Liver (tissue), 9 donors: ENCODE measurements around the gene LDLRAD4. TPM values are rescaled to one million over a fixed set of nuclear protein-coding genes. Genes with fewer than 3 reads are reported as not detected.

Experiments
- DNase-seq: peaks from one replicate; pipeline ENCODE4 v3.0.0-alpha.2; 2017; ENCODE audit warnings: low spot score
- H3K27ac ChIP-seq, 2 donors: one replicate each; pipeline ENCODE4 v1.7.0; 2013; ENCODE audit warnings: inconsistent platforms in 2 of 2, low read length in 2 of 2, control low read depth in 1 of 2, low read depth in 1 of 2, mild to moderate bottlenecking in 1 of 2
- H3K27me3 ChIP-seq, 4 donors: one replicate each; pipeline versions ENCODE4 v1.6.1 to v1.7.0; 2013; ENCODE audit warnings: low read length in 3 of 4, inconsistent platforms in 1 of 4, mild to moderate bottlenecking in 1 of 4, moderate library complexity in 1 of 4; ENCODE audit not compliant: control insufficient read depth in 4 of 4, insufficient read depth in 4 of 4
- H3K36me3 ChIP-seq, 4 donors: one replicate each; pipeline versions ENCODE4 v1.6.1 to v1.7.0; 2013; ENCODE audit warnings: low read length in 3 of 4, mild to moderate bottlenecking in 3 of 4, low read depth in 1 of 4, moderate library complexity in 1 of 4; ENCODE audit not compliant: control insufficient read depth in 4 of 4, insufficient read depth in 3 of 4
- H3K4me1 ChIP-seq, 4 donors: one replicate each; pipeline versions ENCODE4 v1.6.1 to v1.7.0; 2013; ENCODE audit warnings: low read length in 3 of 4, mild to moderate bottlenecking in 3 of 4, moderate library complexity in 1 of 4; ENCODE audit not compliant: control insufficient read depth in 4 of 4, insufficient read depth in 4 of 4
- H3K4me3 ChIP-seq, 3 donors: one replicate each; pipeline versions ENCODE4 v1.6.1 to v1.7.0; 2013; ENCODE audit warnings: low read length in 3 of 3, control low read depth in 1 of 3, low read depth in 1 of 3, mild to moderate bottlenecking in 1 of 3
- H3K9ac ChIP-seq, 2 donors: one replicate each; pipeline ENCODE4 v1.7.0; 2013; ENCODE audit warnings: low read length in 2 of 2, mild to moderate bottlenecking in 2 of 2, moderate library complexity in 2 of 2, control low read depth in 1 of 2, low read depth in 1 of 2
- H3K9me3 ChIP-seq, 4 donors: one replicate each; pipeline versions ENCODE4 v1.6.1 to v1.7.0; 2013; ENCODE audit warnings: low read length in 3 of 4; ENCODE audit not compliant: control insufficient read depth in 4 of 4
- EGR1 ChIP-seq, 2 donors: IDR thresholded peaks; 2 replicates each; pipeline ENCODE4 v1.6.1; 2016 to 2018; ENCODE audit warnings: antibody characterized with exemption in 2 of 2, low read depth in 2 of 2
- FOXA1 ChIP-seq: IDR thresholded peaks from 2 replicates; pipeline ENCODE4 v1.6.1; 2016; ENCODE audit warnings: antibody characterized with exemption
- FOXA2 ChIP-seq: IDR thresholded peaks from 2 replicates; pipeline ENCODE4 v1.6.1; 2016; ENCODE audit warnings: antibody characterized with exemption
- GABPA ChIP-seq, 2 donors: IDR thresholded peaks in 1 of 2; conservative IDR thresholded peaks in 1 of 2; 2 replicates each; pipeline ENCODE4 v1.6.1; 2016; ENCODE audit warnings: antibody characterized with exemption in 2 of 2, mild to moderate bottlenecking in 1 of 2, moderate library complexity in 1 of 2
- JUND ChIP-seq, 2 donors: IDR thresholded peaks; 2 replicates each; pipeline ENCODE4 v1.6.1; 2016; ENCODE audit warnings: antibody characterized with exemption in 2 of 2
- REST ChIP-seq: IDR thresholded peaks from 2 replicates; pipeline ENCODE4 v1.6.1; 2016; ENCODE audit warnings: antibody characterized with exemption, mild to moderate bottlenecking
- RXRA ChIP-seq, 2 donors: IDR thresholded peaks; 2 replicates each; pipeline ENCODE4 v1.6.1; 2017 to 2018; ENCODE audit warnings: antibody characterized with exemption in 2 of 2, mild to moderate bottlenecking in 1 of 2
- SP1 ChIP-seq: IDR thresholded peaks from 2 replicates; pipeline ENCODE4 v1.6.1; 2018; ENCODE audit warnings: antibody characterized with exemption, mild to moderate bottlenecking
- ZBTB33 ChIP-seq: IDR thresholded peaks from 2 replicates; pipeline ENCODE4 v1.6.1; 2016; ENCODE audit warnings: antibody characterized with exemption
- WGBS: extraction: QIAGEN DNeasy Blood & Tissue Kit; methylation state at CpG from one replicate; pipeline ENCODE4 v1.1.7; 2013; 5-methylcytosine and 5-hydroxymethylcytosine counted together
- polyA plus RNA-seq, 2 donors: library from polyadenylated mRNA; stranded (reverse) in 1 of 2; unstranded in 1 of 2; fragments of 200-250 nt in 1 of 2; fragments of >200 nt in 1 of 2; fragmentation: Nextera tagmentation in 1 of 2; extraction: Ambion mirVana in 1 of 2; gene quantifications; one replicate each; pipeline versions ENCODE4 v1.2.1 to v1.2.3, GENCODE V29; 2013 to 2015
- total RNA-seq, 2 donors: library from RNA; depleted of rRNA; stranded (reverse); fragments of >200 nt; gene quantifications; one replicate each; pipeline ENCODE4 v1.2.3, GENCODE V29; 2014
- TF ChIP-seq, protein P1 (sequence below): IDR thresholded peaks from 2 replicates; pipeline ENCODE4 v1.6.1; 2016; ENCODE audit warnings: antibody characterized with exemption
- donor health status: healthy.
- donor health status: healthy.
- donor health status: healthy.
- donor health status: healthy.
- donor health status: healthy.

LDLRAD4 gene
- total and polyA plus RNA-seq, 4 donors: 4.8 to 41.7 (median 12.7) TPM

DNA sequence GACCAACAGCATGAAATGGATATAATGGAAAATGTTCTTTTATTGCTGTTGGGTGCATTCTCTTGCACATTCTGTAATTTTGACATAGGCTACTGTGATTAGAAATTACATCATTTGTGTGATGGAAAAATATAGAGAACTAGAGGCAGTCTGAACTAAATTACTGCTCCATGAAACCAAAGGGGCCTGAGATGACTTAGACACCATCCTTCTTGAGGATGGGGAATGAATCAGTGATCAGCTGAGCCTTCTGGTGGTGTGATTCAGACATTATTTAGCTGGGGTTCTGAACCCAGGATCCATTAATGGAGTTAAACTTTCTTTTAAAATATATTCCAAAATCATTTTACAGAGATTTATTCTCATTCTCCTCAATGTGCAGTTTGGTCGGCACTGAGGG is 135.8 kb downstream of the LDLRAD4 start:
- TF ChIP-seq, protein P1, sequence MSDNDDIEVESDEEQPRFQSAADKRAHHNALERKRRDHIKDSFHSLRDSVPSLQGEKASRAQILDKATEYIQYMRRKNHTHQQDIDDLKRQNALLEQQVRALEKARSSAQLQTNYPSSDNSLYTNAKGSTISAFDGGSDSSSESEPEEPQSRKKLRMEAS: no peak
- TF ChIP-seq ZBTB33: no peak
- no peak for TF ChIP-seq RXRA (IDR thresholded peaks at IDR 0.05)
- TF ChIP-seq GABPA (IDR thresholded peaks at IDR 0.05 in 1 of 2, conservative IDR thresholded peaks at IDR 0.05 in 1 of 2): no peak
- no peak for TF ChIP-seq FOXA2
- no peak for TF ChIP-seq SP1
- TF ChIP-seq EGR1 (IDR thresholded peaks at IDR 0.05; ENCODE audit: low read depth in 2 of 2): no peak
- no peak overlapping the region for H3K27ac ChIP-seq
- peaks cover 0 to 5% (median 4%) of the 10 kb centered on the region in 4 donors for H3K4me1 ChIP-seq
- H3K4me3 ChIP-seq: no peak overlapping the region
- H3K27me3 ChIP-seq: no peaks in the 10 kb centered on the region
- 99% methylated on average over 1 of the region's 1 CpG for WGBS
- no peak overlapping the region for H3K9ac ChIP-seq
- no peaks in the 10 kb centered on the region for H3K36me3 ChIP-seq
- H3K9me3 ChIP-seq: no peaks in the 10 kb centered on the region
- DNase-seq: no peak

- no peak overlapping the region for H3K4me3 ChIP-seq
- H3K9me3 ChIP-seq: no peaks in the 10 kb centered on the region
- no peaks in the 10 kb centered on the region for H3K36me3 ChIP-seq
- no peak for DNase-seq
- TF ChIP-seq REST (no peak), JUND (IDR thresholded peaks at IDR 0.05) (no peak)
- H3K9ac ChIP-seq: no peak overlapping the region
- peaks cover 0 to 5% (median 4%) of the 10 kb centered on the region in 4 donors for H3K4me1 ChIP-seq
- H3K27me3 ChIP-seq: no peaks in the 10 kb centered on the region
- WGBS: 82% methylated on average over 6 of the region's 6 CpGs
- H3K27ac ChIP-seq: no peak overlapping the region
Observed at GRCh38 chr18:13356032-13356431, 137.5 kb downstream of the LDLRAD4 start.

- H3K4me1 ChIP-seq: peaks cover 0 to 5% (median 3%) of the 10 kb centered on the region in 4 donors
- TF ChIP-seq EGR1 (IDR thresholded peaks at IDR 0.05; ENCODE audit: low read depth in 2 of 2) (no peak), RXRA (IDR thresholded peaks at IDR 0.05) (no peak), FOXA1 (no peak), FOXA2 (no peak)
- no peak overlapping the region for H3K9ac ChIP-seq
- no peak overlapping the region for H3K4me3 ChIP-seq
- H3K27me3 ChIP-seq: no peaks in the 10 kb centered on the region
- no peaks in the 10 kb centered on the region for H3K36me3 ChIP-seq
- no peaks in the 10 kb centered on the region for H3K9me3 ChIP-seq
- DNase-seq: no peak
- H3K27ac ChIP-seq: no peak overlapping the region
Observed at GRCh38 chr18:13357289-13357688, 138.7 kb downstream of the LDLRAD4 start.
